CD4-positive, alpha-beta T cell (primary cell): Measurements from ENCODE around the gene GOLGA5. TPM values are rescaled to one million over a fixed set of nuclear protein-coding genes. Genes with fewer than 3 reads are reported as not detected.
"Not testable (repeated sequence)": the region's sequence is repeated elsewhere in the genome, so short reads cannot be mapped to it uniquely, and the experiment has no call there.

Experiments
- ATAC-seq: fragments of 200-7000 bp; cut with Tn5 transposase; one replicate; pipeline ENCODE4 v1.10.0; 2022; ENCODE audit warnings: mild to moderate bottlenecking; ENCODE audit not compliant: poor library complexity
- CTCF ChIA-PET: fragments of 350-600 bp; sonication (Branson Sonifier 250); formaldehyde crosslinking; loops from one replicate; lab custom pipeline; 2021; ENCODE audit warnings: antibody characterized with exemption, inconsistent platforms; lab: Charles Lee
- POLR2A ChIA-PET: fragments of 350-600 bp; sonication (Branson Sonifier 250); formaldehyde crosslinking; loops from one replicate; lab custom pipeline; 2021; ENCODE audit warnings: antibody characterized with exemption, inconsistent platforms; lab: Charles Lee
- DNase-seq, 14 experiments: peaks; one replicate each; pipeline ENCODE4 v3.0.0-alpha.2; 2013 to 2020; ENCODE audit warnings: mixed read lengths in 2 of 14
- H3K27ac ChIP-seq, 2 donors: one replicate each; pipeline versions ENCODE4 v1.5.1 to v1.7.0; 2013; ENCODE audit warnings: low read length in 2 of 2, low read depth in 1 of 2, mild to moderate bottlenecking in 1 of 2
- H3K27me3 ChIP-seq, 2 experiments: 1 replicate in 1 of 2; 2 replicates in 1 of 2; pipeline versions ENCODE4 v1.6.1 to v1.7.0; 2013; ENCODE audit warnings: low read length in 2 of 2, control low read depth in 1 of 2, mild to moderate bottlenecking in 1 of 2, moderate library complexity in 1 of 2; ENCODE audit not compliant: insufficient read depth in 2 of 2, control insufficient read depth in 1 of 2
- H3K36me3 ChIP-seq: one replicate; pipeline ENCODE4 v1.6.1; 2013; ENCODE audit warnings: low read length, control low read depth; ENCODE audit not compliant: insufficient read depth
- H3K4me1 ChIP-seq: one replicate; pipeline ENCODE4 v1.6.1; 2013; ENCODE audit warnings: low read length, control low read depth; ENCODE audit not compliant: insufficient read depth
- H3K4me3 ChIP-seq: one replicate; pipeline ENCODE4 v1.5.1; 2013; ENCODE audit warnings: mild to moderate bottlenecking, low read length, moderate library complexity
- H3K9me3 ChIP-seq, 2 experiments: 1 replicate in 1 of 2; 2 replicates in 1 of 2; pipeline versions ENCODE4 v1.6.1 to v1.7.0; 2013; ENCODE audit warnings: low read length in 2 of 2, mild to moderate bottlenecking in 2 of 2, control low read depth in 1 of 2, moderate library complexity in 1 of 2; ENCODE audit not compliant: control insufficient read depth in 1 of 2, insufficient read depth in 1 of 2
- H3K27ac Mint-ChIP-seq: one replicate; pipeline ENCODE4 v1.8.0; 2020; ENCODE audit warnings: mixed read lengths
- H3K27me3 Mint-ChIP-seq: one replicate; pipeline ENCODE4 v1.8.0; 2021; ENCODE audit warnings: mixed read lengths
- H3K36me3 Mint-ChIP-seq: one replicate; pipeline ENCODE4 v1.8.0; 2021; ENCODE audit warnings: low read depth, mixed read lengths
- H3K4me1 Mint-ChIP-seq: one replicate; pipeline ENCODE4 v1.8.0; 2021; ENCODE audit warnings: low read depth, mixed read lengths
- H3K4me3 Mint-ChIP-seq: one replicate; pipeline ENCODE4 v1.8.0; 2020; ENCODE audit warnings: mild to moderate bottlenecking, mixed read lengths
- H3K9me3 Mint-ChIP-seq: one replicate; pipeline ENCODE4 v1.8.0; 2020; ENCODE audit warnings: mixed read lengths
- CTCF ChIP-seq: fragments of 200-600 bp; IDR thresholded peaks from one replicate; pipeline ENCODE4 v1.8.0; 2022; ENCODE audit warnings: antibody characterized with exemption, mild to moderate bottlenecking
- intact Hi-C, 2 experiments: fragments of 100-400 bp; cut with DNase I in 1 of 2; cut with micrococcal nuclease in 1 of 2; formaldehyde crosslinking; loops; one replicate each; pipeline versions ENCODE4 v1.15.1 to v1.9.0; 2023 to 2025; cut with DNase I, micrococcal nuclease
- total RNA-seq, 174 experiments: library from RNA in 2 of 174; stranded (reverse) in 2 of 174; gene quantifications; one replicate each; pipeline ENCODE4 v1.2.3 and lab custom pipeline; 2021 to 2026

The GOLGA5 gene
- total RNA-seq, 2 experiments from 2014 or later = 5.2 to 6.8 TPM

GRCh38 chr14:92759679-92760523 is 34.2 kb upstream of the GOLGA5 start:
- no peak overlapping the region for H3K27ac ChIP-seq

GRCh38 chr14:92760524-92760805 is 33.6 kb upstream of the GOLGA5 start:
- H3K36me3 ChIP-seq = no peaks in the 10 kb centered on the region
- DNase-seq (no peak), ATAC-seq (no peak)
- ChIA-PET CTCF (no interaction called here), POLR2A (no interaction called here)
- Mint-ChIP-seq H3K27me3 (no peaks in the 10 kb centered on the region), H3K4me3 (no peak overlapping the region), H3K36me3 (no peaks in the 10 kb centered on the region), H3K27ac (no peak overlapping the region), H3K9me3 (no peaks in the 10 kb centered on the region), H3K4me1 (peaks cover 11% of the 10 kb centered on the region)
- H3K9me3 ChIP-seq = no peaks in the 10 kb centered on the region
- no peak overlapping the region for H3K27ac ChIP-seq
- intact Hi-C loops = no loop called here
- no peak for TF ChIP-seq CTCF
- H3K27me3 ChIP-seq = peaks cover 0 to 2% of the 10 kb centered on the region in 2 experiments
- no peak overlapping the region for H3K4me3 ChIP-seq
- H3K4me1 ChIP-seq = no peaks in the 10 kb centered on the region

More at GRCh38 chr14:92759679-92760523, 34.2 kb upstream of the GOLGA5 start:
- Histone ChIP-seq H3K4me1 (no peaks in the 10 kb centered on the region), H3K27me3 (peaks cover 0 to 2% of the 10 kb centered on the region in 2 experiments), H3K9me3 (no peaks in the 10 kb centered on the region), H3K36me3 (no peaks in the 10 kb centered on the region), H3K4me3 (no peak overlapping the region)
- no peak for DNase-seq
- ChIA-PET POLR2A (no interaction called here), CTCF (no interaction called here)
- H3K27me3 Mint-ChIP-seq = no peaks in the 10 kb centered on the region
- no peaks in the 10 kb centered on the region for H3K36me3 Mint-ChIP-seq
- no peak for TF ChIP-seq CTCF
- no peak for ATAC-seq
- no peak overlapping the region for H3K4me3 Mint-ChIP-seq
- H3K4me1 Mint-ChIP-seq = peaks cover 11% of the 10 kb centered on the region
- no peaks in the 10 kb centered on the region for H3K9me3 Mint-ChIP-seq
- intact Hi-C loops = no loop called here
- no peak overlapping the region for H3K27ac Mint-ChIP-seq

- DNase-seq, H3K27me3 ChIP-seq, H3K27ac ChIP-seq, CTCF ChIA-PET, H3K9me3 ChIP-seq, intact Hi-C loops, H3K27me3 Mint-ChIP-seq, H3K4me3 Mint-ChIP-seq, H3K4me1 ChIP-seq, ATAC-seq, H3K27ac Mint-ChIP-seq, H3K36me3 ChIP-seq, POLR2A ChIA-PET, H3K9me3 Mint-ChIP-seq, H3K36me3 Mint-ChIP-seq, H3K4me3 ChIP-seq: not testable (repeated sequence)
- H3K4me1 Mint-ChIP-seq = peaks cover 11% of the 10 kb centered on the region
Measured at GRCh38 chr14:92763666-92764631, 30.2 kb upstream of the GOLGA5 start.

- H3K27ac Mint-ChIP-seq, H3K9me3 ChIP-seq, H3K4me1 ChIP-seq, H3K36me3 Mint-ChIP-seq, H3K4me3 Mint-ChIP-seq, H3K27me3 ChIP-seq, CTCF ChIA-PET, H3K27ac ChIP-seq, H3K4me3 ChIP-seq, H3K9me3 Mint-ChIP-seq, H3K36me3 ChIP-seq, H3K4me1 Mint-ChIP-seq, POLR2A ChIA-PET, intact Hi-C loops, ATAC-seq, H3K27me3 Mint-ChIP-seq: not testable (repeated sequence)
- peak in 3 of 14 experiments; percentile 50 to 57 (median 52) for DNase-seq
Measured at GRCh38 chr14:92768236-92768635, 25.9 kb upstream of the GOLGA5 start.
